Psoas muscle (tissue), 8 donors: ENCODE results near the gene HPS5. TPM values are rescaled to one million over a fixed set of nuclear protein-coding genes. Genes with fewer than 3 reads are reported as not detected.
"Not testable (repeated sequence)": the region's sequence is repeated elsewhere in the genome, so short reads cannot be mapped to it uniquely, and the experiment has no call there.

Source experiments
- ATAC-seq, 4 donors: fragments of 200-7000 bp; cut with Tn5 transposase; one replicate each; pipeline ENCODE4 v1.9.1; 2020; ENCODE audit warnings: moderate library complexity in 3 of 4, mild to moderate bottlenecking in 2 of 4
- DNase-seq, 2 donors: peaks; one replicate each; pipeline ENCODE4 v3.0.0-alpha.2; 2020
- H3K27ac ChIP-seq: fragments of 200-600 bp; one replicate; pipeline ENCODE4 v1.8.0; 2022
- H3K27me3 ChIP-seq, 3 donors: fragments of 200-600 bp in 1 of 3; one replicate each; pipeline versions ENCODE4 v1.6.1 to v1.8.0; 2013 to 2022; ENCODE audit warnings: low read length in 2 of 3, mild to moderate bottlenecking in 2 of 3, moderate library complexity in 1 of 3; ENCODE audit not compliant: insufficient read depth in 3 of 3
- H3K36me3 ChIP-seq, 2 donors: fragments of 200-600 bp in 1 of 2; one replicate each; pipeline versions ENCODE4 v1.6.1 to v1.8.0; 2013 to 2022; ENCODE audit warnings: low read depth in 1 of 2, mild to moderate bottlenecking in 1 of 2, moderate library complexity in 1 of 2; ENCODE audit not compliant: insufficient read depth in 1 of 2
- H3K4me1 ChIP-seq: fragments of 200-600 bp; one replicate; pipeline ENCODE4 v1.8.0; 2022
- H3K4me3 ChIP-seq: fragments of 200-600 bp; one replicate; pipeline ENCODE4 v1.8.0; 2022; ENCODE audit warnings: mild to moderate bottlenecking
- H3K9me3 ChIP-seq: fragments of 200-600 bp; one replicate; pipeline ENCODE4 v1.8.0; 2022
- CTCF ChIP-seq: fragments of 200-600 bp; IDR thresholded peaks from one replicate; pipeline ENCODE4 v1.8.0; 2022; ENCODE audit warnings: antibody characterized with exemption
- WGBS, 3 donors: extraction: QIAGEN DNeasy Blood & Tissue Kit; methylation state at CpG; one replicate each; pipeline versions ENCODE4 v1.1.6 to v1.1.7; 2013; 5-methylcytosine and 5-hydroxymethylcytosine counted together
- intact Hi-C, 2 donors: fragments of 100-400 bp; cut with DNase I; formaldehyde crosslinking; loops; one replicate each; pipeline versions ENCODE4 v1.11.0 to v1.14.2; 2022
- polyA plus RNA-seq, 3 donors: library from polyadenylated mRNA; stranded (reverse); fragments of 200-250 nt; gene quantifications; one replicate each; pipeline ENCODE4 v1.2.3, GENCODE V29; 2013
- total RNA-seq, 4 donors: library from RNA; stranded (reverse); fragmentation: NEBNext Ultra II Directional in 2 of 4; extraction: Animal tissue kit (Norgen Biotek cat#: 25700) in 2 of 4; gene quantifications; one replicate each; pipeline versions ENCODE4 v1.2.1 to v1.2.4, GENCODE V29; 2021 to 2023
- donor health status: healthy with polysubstance abuse.
- donor health status: DM: no; HTN: no; CAD: no; lungs with moderate emphysema.
- donor health status: Bipolar disorder and iron deficiency.
- donor health status: healthy.
- donor health status: DM: yes; HTN: yes; CAD: no.
- donor health status: DM: no; HTN: no; CAD: no.
- donor health status: DM: no; HTN: no; CAD: no.
- donor health status: DM: yes; HTN: yes; CAD: no.

Gene HPS5
- total and polyA plus RNA-seq, 7 donors, result 4.9 to 11.9 (median 9.9) TPM

- Histone ChIP-seq H3K36me3 (no peaks in the 10 kb centered on the region), H3K27ac (no peak overlapping the region), H3K27me3 (peaks cover 0 to 5% (median 0%) of the 10 kb centered on the region in 3 donors), H3K4me3 (no peak overlapping the region), H3K9me3 (no peaks in the 10 kb centered on the region), H3K4me1 (no peaks in the 10 kb centered on the region)
- no peak for DNase-seq
- TF ChIP-seq CTCF, result no peak
- intact Hi-C loops, result loop anchor here in 1 of 2 donors (10.0 kb wide), 1 partner anchor 720 kb away; the partner anchor contains the start of genes OTOG and USH1C
- 44 to 69% (median 67%) methylated on average over 1 of the region's 1 CpG for WGBS, 3 donors
- no peak for ATAC-seq
Measured at GRCh38 chr11:18264677-18265555, 57.0 kb downstream of the HPS5 start.

DNA sequence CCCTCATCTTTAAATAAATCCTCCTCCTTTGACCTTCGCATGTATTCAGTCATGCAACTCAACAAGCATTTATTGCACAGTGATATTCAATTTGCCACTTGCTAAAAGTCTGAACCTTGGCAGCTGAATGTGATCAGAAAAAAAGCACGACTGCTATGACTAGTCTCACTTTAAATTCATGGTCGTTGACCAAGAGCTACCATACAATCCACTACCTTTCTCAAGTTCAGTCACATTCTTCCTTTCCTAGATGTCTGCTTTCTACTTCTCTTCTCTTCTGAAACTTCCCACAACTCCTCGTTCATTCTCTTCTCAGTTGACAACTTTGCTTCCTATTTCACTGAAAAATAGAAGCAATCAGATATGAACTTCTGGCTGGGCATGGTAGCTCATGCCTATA lies 57.9 kb downstream of the HPS5 start:
- WGBS, 3 donors, result 65 to 73% (median 65%) methylated on average over 4 of the region's 4 CpGs
- Histone ChIP-seq H3K36me3 (no peaks in the 10 kb centered on the region), H3K4me1 (no peaks in the 10 kb centered on the region), H3K9me3 (no peaks in the 10 kb centered on the region), H3K27me3 (peaks cover 0 to 5% (median 0%) of the 10 kb centered on the region in 3 donors), H3K27ac (no peak overlapping the region), H3K4me3 (no peak overlapping the region)
- ATAC-seq (no peak), DNase-seq (no peak)
- intact Hi-C loops, result loop anchor here in 1 of 2 donors (10.0 kb wide), 1 partner anchor 719 kb away; the partner anchor contains the start of genes OTOG and USH1C
- TF ChIP-seq CTCF, result no peak

DNA sequence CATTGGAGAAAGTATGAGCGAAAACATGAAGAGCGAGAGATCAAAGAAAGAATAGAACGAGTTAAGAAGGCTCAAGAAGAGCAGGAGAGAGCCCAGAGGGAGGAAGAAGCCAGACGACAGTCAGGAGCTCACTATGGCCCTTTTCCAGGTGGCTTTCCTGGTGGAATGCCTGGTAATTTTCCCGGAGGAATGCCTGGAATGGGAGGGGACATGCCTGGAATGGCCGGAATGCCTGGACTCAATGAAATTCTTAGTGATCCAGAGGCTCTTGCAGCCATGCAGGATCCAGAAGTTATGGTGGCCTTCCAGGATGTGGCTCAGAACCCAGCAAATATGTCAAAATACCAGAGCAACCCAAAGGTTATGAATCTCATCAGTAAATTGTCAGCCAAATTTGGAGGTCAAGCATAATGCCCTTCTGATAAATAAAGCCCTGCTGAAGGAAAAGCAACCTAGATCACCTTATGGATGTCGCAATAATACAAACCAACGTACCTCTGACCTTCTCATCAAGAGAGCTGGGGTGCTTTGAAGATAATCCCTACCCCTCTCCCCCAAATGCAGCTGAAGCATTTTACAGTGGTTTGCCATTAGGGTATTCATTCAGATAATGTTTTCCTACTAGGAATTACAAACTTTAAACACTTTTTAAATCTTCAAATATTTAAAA lies 59.1 kb downstream of the HPS5 start:
- not testable (repeated sequence) for H3K4me3 ChIP-seq, H3K9me3 ChIP-seq, H3K4me1 ChIP-seq, H3K36me3 ChIP-seq, H3K27ac ChIP-seq, H3K27me3 ChIP-seq, DNase-seq, ATAC-seq
- intact Hi-C loops, result loop anchor here in 1 of 2 donors (10.0 kb wide), 1 partner anchor 718 kb away; the partner anchor contains the start of genes OTOG and USH1C
- WGBS, 3 donors, result 53 to 60% (median 58%) methylated on average over 8 of the region's 8 CpGs

DNA sequence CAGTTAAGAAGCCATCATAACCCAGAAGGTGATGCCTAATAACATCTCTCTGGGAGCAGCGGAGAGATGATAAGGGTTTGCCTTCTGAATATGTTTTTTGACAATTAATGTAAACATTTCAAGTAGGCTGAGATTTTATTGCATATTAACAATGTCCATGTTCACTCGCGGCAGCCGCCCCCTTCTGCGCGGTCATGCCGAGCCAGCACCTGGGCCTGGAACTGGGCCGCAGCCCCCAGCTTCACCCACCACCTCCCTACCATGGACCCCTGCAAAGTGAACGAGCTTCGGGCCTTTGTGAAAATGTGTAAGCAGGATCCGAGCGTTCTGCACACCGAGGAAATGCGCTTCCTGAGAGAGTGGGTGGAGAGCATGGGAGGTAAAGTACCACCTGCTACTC lies 60.2 kb downstream of the HPS5 start:
- H3K4me1 ChIP-seq, result no peaks in the 10 kb centered on the region
- 90 to 96% (median 93%) methylated on average over 14 of the region's 14 CpGs for WGBS, 3 donors
- no peak for DNase-seq

More for the DNA sequence above, 60.2 kb downstream of the HPS5 start:
- Histone ChIP-seq H3K27me3 (peaks cover 0 to 5% (median 0%) of the 10 kb centered on the region in 3 donors), H3K27ac (no peak overlapping the region), H3K9me3 (no peaks in the 10 kb centered on the region), H3K4me3 (no peak overlapping the region), H3K36me3 (no peaks in the 10 kb centered on the region)
- intact Hi-C loops, result loop anchor here in 1 of 2 donors (10.0 kb wide), 1 partner anchor 717 kb away; the partner anchor contains the start of genes OTOG and USH1C
- no peak for TF ChIP-seq CTCF
- no peak for ATAC-seq
